RWPE1 (cell line): ENCODE data around the gene TDRD7.

Source experiments
- CTCF ChIA-PET: fragments of 350-600 bp; sonication (Branson Sonifier 250); formaldehyde crosslinking; extraction: SDS; loops from one replicate; lab custom pipeline; 2021; lab: Yijun Ruan, JAX
- POLR2A ChIA-PET: fragments of 400-600 bp; formaldehyde crosslinking; extraction: SDS; loops from one replicate; lab custom pipeline; 2020; ENCODE audit warnings: antibody characterized with exemption; ENCODE audit not compliant: low non-redundant PET; lab: Yijun Ruan, JAX
- DNase-seq: peaks from one replicate; pipeline ENCODE4 v3.0.0; 2012; ENCODE audit warnings: low spot score
- H3K27ac ChIP-seq: fragments of 450-650 bp; 2 replicates; pipeline ENCODE4 v1.5.1; 2017
- CTCF ChIP-seq: fragments of 450-650 bp; conservative IDR thresholded peaks from 2 replicates; pipeline ENCODE4 v1.5.1; 2017; ENCODE audit warnings: low read depth, mild to moderate bottlenecking

The TDRD7 gene

GRCh38 chr9:97366476-97366875, 45.4 kb upstream of the TDRD7 start:
- no peak for TF ChIP-seq CTCF
- DNase-seq: no peak
- ChIA-PET POLR2A (no interaction called here), CTCF (interaction anchor here (0.6 to 1.4 kb wide), 2 partner anchors 20 to 817 kb away, joined by 3 read pairs; no protein-coding TSS in a partner anchor)
- H3K27ac ChIP-seq: no peak overlapping the region

GRCh38 chr9:97366889-97367288, 45.0 kb upstream of the TDRD7 start:
- no peak for TF ChIP-seq CTCF
- DNase-seq: no peak
- ChIA-PET POLR2A (no interaction called here), CTCF (interaction anchor here (0.6 to 1.4 kb wide), 2 partner anchors 20 to 817 kb away, joined by 3 read pairs; no protein-coding TSS in a partner anchor)
- H3K27ac ChIP-seq: no peak overlapping the region

GRCh38 chr9:97367729-97368128, 44.2 kb upstream of the TDRD7 start:
- no peak for TF ChIP-seq CTCF
- no peak overlapping the region for H3K27ac ChIP-seq
- ChIA-PET POLR2A (no interaction called here), CTCF (interaction anchor here (0.7 to 1.4 kb wide), 3 partner anchors 19 to 231 kb away, joined by 3 to 8 read pairs (median 3); no protein-coding TSS in a partner anchor)
- DNase-seq: no peak

- POLR2A ChIA-PET: no interaction called here
- H3K27ac ChIP-seq: no peak overlapping the region
- DNase-seq: no peak
- TF ChIP-seq CTCF: no peak
- CTCF ChIA-PET: interaction anchor here (1.1 to 1.2 kb wide), 2 partner anchors 18 kb away, joined by 5 to 8 read pairs; no protein-coding TSS in a partner anchor
Observed at GRCh38 chr9:97368964-97369363, 42.9 kb upstream of the TDRD7 start.

- POLR2A ChIA-PET: no interaction called here
- CTCF ChIA-PET: no interaction called here
- DNase-seq: no peak
- TF ChIP-seq CTCF: no peak
- no peak overlapping the region for H3K27ac ChIP-seq
Observed at GRCh38 chr9:97372580-97372979, 39.3 kb upstream of the TDRD7 start.

GRCh38 chr9:97373331-97373730, 38.6 kb upstream of the TDRD7 start:
- no peak for DNase-seq
- POLR2A ChIA-PET: interaction anchor here (0.6 kb wide), 1 partner anchor 82 kb away, joined by 3 read pairs; no protein-coding TSS in a partner anchor
- CTCF ChIA-PET: interaction anchor here (0.6 kb wide), 1 partner anchor 12 kb away, joined by 3 read pairs; no protein-coding TSS in a partner anchor
- H3K27ac ChIP-seq: no peak overlapping the region
- TF ChIP-seq CTCF: no peak
